Measurements from ENCODE around the gene CGNL1. TPM values are rescaled to one million over a fixed set of nuclear protein-coding genes. Genes with fewer than 3 reads are reported as not detected.

CGNL1 gene
- total RNA-seq, 2 experiments from 2014 or later, result not detected

DNA sequence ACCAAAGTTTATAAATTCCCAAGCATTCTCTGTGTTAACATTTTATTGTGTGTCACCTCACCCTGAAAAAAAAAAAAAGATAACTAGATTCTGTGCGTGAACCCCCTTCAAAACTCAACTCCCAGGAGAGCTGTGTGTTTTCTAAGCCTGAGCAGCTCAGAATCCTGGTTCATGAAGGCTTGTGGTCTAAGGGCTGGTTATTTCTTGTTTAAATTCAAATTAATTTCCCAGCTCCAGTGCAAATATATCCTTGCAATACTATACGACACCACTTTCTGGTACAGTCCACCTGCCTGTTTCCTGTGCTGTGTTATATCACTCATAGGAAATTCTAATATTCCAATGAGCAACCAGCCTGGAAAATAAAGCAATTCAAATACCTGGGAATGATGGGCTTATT lies 192.0 kb downstream of the CGNL1 start:
- Mint-ChIP-seq H3K36me3 (ENCODE audit: low read depth) (no peaks in the 10 kb centered on the region), H3K4me3 (no peak overlapping the region), H3K27me3 (peaks cover 13% of the 10 kb centered on the region), H3K9me3 (no peaks in the 10 kb centered on the region), H3K27ac (no peak overlapping the region), H3K4me1 (peaks cover 25% of the 10 kb centered on the region)
- CTCF ChIA-PET, result no interaction called here
- POLR2A ChIA-PET, result no interaction called here
- DNase-seq, result no peak

GRCh38 chr15:57570340-57570739 lies 194.0 kb downstream of the CGNL1 start:
- Mint-ChIP-seq H3K27me3 (peaks cover 11% of the 10 kb centered on the region), H3K36me3 (ENCODE audit: low read depth) (no peaks in the 10 kb centered on the region)
- CTCF ChIA-PET, result no interaction called here

DNA sequence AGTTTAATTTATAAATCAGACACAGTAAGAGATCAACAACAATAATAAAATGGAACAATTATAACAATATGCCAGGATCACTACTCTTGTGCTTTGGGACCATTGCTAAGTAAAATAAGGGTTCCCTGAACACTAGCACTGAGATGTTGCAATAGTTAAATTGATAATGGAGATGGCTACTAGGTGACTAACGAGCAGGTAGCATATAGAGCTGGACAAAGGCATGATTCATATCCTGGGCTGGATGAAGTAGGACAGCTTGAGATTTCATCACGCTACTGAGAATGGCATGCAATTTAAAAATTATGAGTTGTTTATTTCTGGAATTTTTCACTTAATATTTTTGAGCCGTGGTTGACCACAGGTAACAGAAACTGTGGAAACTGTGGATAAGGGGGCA lies 194.7 kb downstream of the CGNL1 start:
- Mint-ChIP-seq H3K27ac (no peak overlapping the region), H3K4me3 (no peak overlapping the region), H3K9me3 (no peaks in the 10 kb centered on the region), H3K4me1 (peaks cover 9% of the 10 kb centered on the region), H3K36me3 (ENCODE audit: low read depth) (no peaks in the 10 kb centered on the region), H3K27me3 (peaks cover 11% of the 10 kb centered on the region)
- DNase-seq, result no peak
- CTCF ChIA-PET, result no interaction called here
- POLR2A ChIA-PET, result no interaction called here

More at GRCh38 chr15:57570340-57570739, 194.0 kb downstream of the CGNL1 start:
- no peak for DNase-seq
- H3K9me3 Mint-ChIP-seq, result no peaks in the 10 kb centered on the region
- no peak overlapping the region for H3K27ac Mint-ChIP-seq
- peaks cover 15% of the 10 kb centered on the region for H3K4me1 Mint-ChIP-seq
- POLR2A ChIA-PET, result no interaction called here
- no peak overlapping the region for H3K4me3 Mint-ChIP-seq

DNA sequence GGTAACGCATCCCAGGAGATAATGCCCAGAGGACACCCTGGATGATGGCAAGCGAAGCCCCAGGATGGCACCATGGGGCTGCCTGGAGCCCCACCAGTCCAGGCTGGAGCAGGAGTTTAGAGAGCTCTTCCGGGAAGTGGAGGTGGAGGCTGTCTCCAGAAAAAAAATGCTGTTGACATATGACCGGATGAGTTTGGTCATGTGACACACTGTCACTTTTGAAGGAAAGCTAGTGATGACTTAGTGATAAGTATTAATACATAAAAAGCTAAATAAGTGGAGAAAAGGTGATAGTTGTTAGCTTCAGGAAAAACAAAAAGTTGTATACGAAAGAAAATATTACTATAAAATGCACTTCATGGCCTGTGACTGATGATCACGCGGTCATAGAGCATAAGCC lies 195.4 kb downstream of the CGNL1 start:
- CTCF ChIA-PET, result interaction anchor here (0.9 kb wide), 1 partner anchor 289 kb away, joined by 3 read pairs; no protein-coding TSS in a partner anchor
- Mint-ChIP-seq H3K4me3 (no peak overlapping the region), H3K9me3 (no peaks in the 10 kb centered on the region), H3K27ac (no peak overlapping the region), H3K4me1 (peaks cover 3% of the 10 kb centered on the region), H3K36me3 (ENCODE audit: low read depth) (no peaks in the 10 kb centered on the region), H3K27me3 (peaks cover 11% of the 10 kb centered on the region)
- POLR2A ChIA-PET, result interaction anchor here (1.0 kb wide), 1 partner anchor 135 kb away, joined by 3 read pairs; the partner anchor contains the start of gene POLR2M
- no peak for DNase-seq

DNA sequence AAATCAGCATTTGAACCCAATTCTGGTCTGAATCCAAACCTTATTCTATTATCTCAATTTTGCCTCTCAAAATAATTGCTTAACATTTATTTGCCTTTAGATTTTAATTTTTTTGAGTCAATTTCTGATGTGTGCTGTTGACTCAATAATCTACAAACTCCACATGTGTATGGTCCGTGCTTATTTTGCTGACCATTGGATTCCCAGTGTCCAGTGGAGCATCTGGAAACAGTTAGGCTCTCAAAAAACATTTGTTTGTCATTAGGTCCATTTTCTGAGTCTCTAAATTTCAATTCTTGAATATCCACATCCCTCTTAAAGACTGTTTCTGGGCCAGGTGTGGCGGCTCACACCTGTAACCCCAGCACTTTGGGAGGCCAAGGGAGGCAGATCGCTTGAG lies 196.2 kb downstream of the CGNL1 start:
- no peaks in the 10 kb centered on the region for H3K9me3 Mint-ChIP-seq
- H3K4me3 Mint-ChIP-seq, result no peak overlapping the region
- POLR2A ChIA-PET, result interaction anchor here (1.0 kb wide), 1 partner anchor 134 kb away, joined by 3 read pairs; the partner anchor contains the start of gene POLR2M

DNA sequence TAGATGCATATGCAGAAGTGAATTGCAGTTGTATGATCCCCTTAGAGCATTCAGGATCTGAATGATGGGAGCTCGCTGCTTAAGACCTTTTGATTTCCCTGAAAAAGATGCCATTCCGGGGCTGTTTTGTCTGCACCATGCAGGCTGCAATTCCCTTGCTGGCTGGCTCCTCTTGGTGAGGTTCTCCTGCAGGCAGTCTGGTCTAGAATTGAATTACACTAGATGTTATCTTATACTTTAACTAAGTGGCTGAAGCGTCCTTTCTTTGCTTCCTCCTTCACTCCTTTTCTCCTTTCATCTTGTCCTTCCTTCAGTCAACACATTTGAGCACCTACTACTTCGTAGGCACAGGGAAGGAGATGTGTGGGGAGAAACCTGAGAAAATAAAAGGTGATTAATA lies 196.8 kb downstream of the CGNL1 start:
- H3K9me3 Mint-ChIP-seq, result no peaks in the 10 kb centered on the region
- POLR2A ChIA-PET, result no interaction called here

More for the DNA sequence above, 196.2 kb downstream of the CGNL1 start:
- Mint-ChIP-seq H3K27me3 (peaks cover 14% of the 10 kb centered on the region), H3K36me3 (ENCODE audit: low read depth) (no peaks in the 10 kb centered on the region), H3K27ac (no peak overlapping the region), H3K4me1 (peaks cover 1% of the 10 kb centered on the region)
- CTCF ChIA-PET, result interaction anchor here (0.9 kb wide), 1 partner anchor 288 kb away, joined by 3 read pairs; no protein-coding TSS in a partner anchor
- DNase-seq, result no peak

GRCh38 chr15:57575363-57575762 lies 199.1 kb downstream of the CGNL1 start:
- H3K4me1 Mint-ChIP-seq, result no peaks in the 10 kb centered on the region
- H3K27ac Mint-ChIP-seq, result no peak overlapping the region
- ChIA-PET POLR2A (no interaction called here), CTCF (no interaction called here)
- no peak overlapping the region for H3K4me3 Mint-ChIP-seq
- no peak for DNase-seq
- no peaks in the 10 kb centered on the region for H3K9me3 Mint-ChIP-seq
- peaks cover 15% of the 10 kb centered on the region for H3K27me3 Mint-ChIP-seq
- H3K36me3 Mint-ChIP-seq (ENCODE audit: low read depth), result no peaks in the 10 kb centered on the region

More for the DNA sequence above, 196.8 kb downstream of the CGNL1 start:
- H3K27ac Mint-ChIP-seq, result no peak overlapping the region
- peaks cover under 1% of the 10 kb centered on the region for H3K4me1 Mint-ChIP-seq
- H3K27me3 Mint-ChIP-seq, result peaks cover 15% of the 10 kb centered on the region
- no peak overlapping the region for H3K4me3 Mint-ChIP-seq
- no peaks in the 10 kb centered on the region for H3K36me3 Mint-ChIP-seq (ENCODE audit: low read depth)
- no peak for DNase-seq
- CTCF ChIA-PET, result no interaction called here

- Mint-ChIP-seq H3K4me3 (no peak overlapping the region), H3K27me3 (peaks cover 24% of the 10 kb centered on the region), H3K9me3 (peaks cover 6% of the 10 kb centered on the region), H3K36me3 (ENCODE audit: low read depth) (peaks cover 6% of the 10 kb centered on the region), H3K27ac (no peak overlapping the region), H3K4me1 (no peaks in the 10 kb centered on the region)
- CTCF ChIA-PET, result no interaction called here
- DNase-seq, result no peak
- POLR2A ChIA-PET, result no interaction called here
These were observed 202.1 kb downstream of the CGNL1 start for GRCh38 chr15:57578288-57578900.

- H3K27me3 Mint-ChIP-seq, result peaks cover 35% of the 10 kb centered on the region
These were observed 204.1 kb downstream of the CGNL1 start for GRCh38 chr15:57580428-57580827.

GRCh38 chr15:57580866-57581265 lies 204.6 kb downstream of the CGNL1 start:
- ChIA-PET CTCF (no interaction called here), POLR2A (interaction anchor here (1.2 kb wide), 1 partner anchor 24 kb away, joined by 3 read pairs; no protein-coding TSS in a partner anchor)
- H3K27ac Mint-ChIP-seq, result no peak overlapping the region
- peaks cover 7% of the 10 kb centered on the region for H3K36me3 Mint-ChIP-seq (ENCODE audit: low read depth)
- no peaks in the 10 kb centered on the region for H3K4me1 Mint-ChIP-seq
- peaks cover 35% of the 10 kb centered on the region for H3K27me3 Mint-ChIP-seq
- no peak overlapping the region for H3K4me3 Mint-ChIP-seq
- DNase-seq, result no peak
- peaks cover 11% of the 10 kb centered on the region for H3K9me3 Mint-ChIP-seq

More at GRCh38 chr15:57580428-57580827, 204.1 kb downstream of the CGNL1 start:
- Mint-ChIP-seq H3K4me1 (no peaks in the 10 kb centered on the region), H3K9me3 (peaks cover 11% of the 10 kb centered on the region), H3K36me3 (ENCODE audit: low read depth) (peaks cover 7% of the 10 kb centered on the region), H3K27ac (no peak overlapping the region), H3K4me3 (no peak overlapping the region)
- DNase-seq, result no peak
- ChIA-PET POLR2A (no interaction called here), CTCF (interaction anchor here (1.1 kb wide), 1 partner anchor 22 kb away, joined by 3 read pairs; no protein-coding TSS in a partner anchor)

GRCh38 chr15:57582090-57582489 lies 205.8 kb downstream of the CGNL1 start:
- CTCF ChIA-PET, result interaction anchor here (0.8 to 1.3 kb wide), 2 partner anchors 22 to 40 kb away, joined by 3 to 4 read pairs; no protein-coding TSS in a partner anchor
- Mint-ChIP-seq H3K4me3 (no peak overlapping the region), H3K4me1 (peaks cover 6% of the 10 kb centered on the region), H3K27ac (no peak overlapping the region), H3K27me3 (peaks cover 35% of the 10 kb centered on the region), H3K36me3 (ENCODE audit: low read depth) (peaks cover 7% of the 10 kb centered on the region), H3K9me3 (peaks cover 11% of the 10 kb centered on the region)
- POLR2A ChIA-PET, result interaction anchor here (1.2 kb wide), 1 partner anchor 23 kb away, joined by 3 read pairs; no protein-coding TSS in a partner anchor
- DNase-seq, result no peak

DNA sequence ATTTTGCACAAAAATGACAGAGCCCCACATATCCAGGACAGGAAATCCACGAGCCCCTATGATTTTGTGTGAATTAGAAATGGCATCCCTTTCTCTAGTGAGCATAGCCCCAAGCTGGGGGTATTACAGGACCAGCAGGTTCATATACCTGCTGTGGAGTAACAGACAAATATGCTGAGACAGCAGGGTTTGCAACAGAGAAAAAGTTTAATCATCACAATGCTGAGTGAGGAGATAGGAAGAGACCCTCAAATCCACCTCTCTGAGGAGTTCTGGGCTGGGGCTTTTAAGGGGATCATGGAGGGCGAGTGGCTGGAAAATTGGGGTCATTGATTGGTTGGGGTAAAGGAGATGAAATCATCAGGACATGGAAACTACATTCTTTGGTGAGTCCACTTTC lies 207.0 kb downstream of the CGNL1 start:
- Mint-ChIP-seq H3K9me3 (peaks cover 11% of the 10 kb centered on the region), H3K4me1 (peaks cover 18% of the 10 kb centered on the region), H3K36me3 (ENCODE audit: low read depth) (peaks cover 7% of the 10 kb centered on the region), H3K27me3 (peaks cover 29% of the 10 kb centered on the region), H3K27ac (no peak overlapping the region), H3K4me3 (no peak overlapping the region)
- ChIA-PET POLR2A (no interaction called here), CTCF (interaction anchor here (1.3 kb wide), 1 partner anchor 41 kb away, joined by 4 read pairs; no protein-coding TSS in a partner anchor)
- no peak for DNase-seq

DNA sequence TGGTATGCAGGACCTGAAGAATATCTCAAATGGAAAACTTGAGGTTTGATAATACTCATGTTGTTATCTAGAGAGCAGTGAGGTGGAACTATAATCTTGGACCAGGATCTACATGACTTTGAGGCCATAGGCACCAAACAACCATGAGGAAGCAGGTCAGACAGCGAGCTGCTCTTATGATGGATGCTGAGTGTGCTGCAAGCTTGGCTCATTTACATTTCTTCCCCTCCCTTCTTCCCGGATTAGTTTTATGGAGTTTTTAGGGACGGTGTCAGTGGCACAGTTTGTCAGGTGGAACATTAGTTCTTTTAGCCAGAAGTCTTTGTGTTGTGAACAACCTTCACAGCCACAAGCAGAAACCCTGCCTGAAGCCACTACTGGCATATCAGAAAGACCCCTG lies 207.4 kb downstream of the CGNL1 start:
- no peak overlapping the region for H3K4me3 Mint-ChIP-seq
- no peak for DNase-seq
- peaks cover 21% of the 10 kb centered on the region for H3K4me1 Mint-ChIP-seq
- POLR2A ChIA-PET, result no interaction called here
- peaks cover 11% of the 10 kb centered on the region for H3K9me3 Mint-ChIP-seq
- CTCF ChIA-PET, result interaction anchor here (1.3 kb wide), 1 partner anchor 42 kb away, joined by 4 read pairs; no protein-coding TSS in a partner anchor
- H3K27me3 Mint-ChIP-seq, result peaks cover 31% of the 10 kb centered on the region
- H3K36me3 Mint-ChIP-seq (ENCODE audit: low read depth), result peaks cover 7% of the 10 kb centered on the region
- H3K27ac Mint-ChIP-seq, result no peak overlapping the region

Data from activated CD4-positive, alpha-beta memory T cell treated with anti-CD3 and anti-CD28 coated beads, Interleukin-2, amount 10 ng/mL, durations not matched to agents 7 days and 5 days (primary cell).